ENCODE results near the gene RXRA. TPM values are rescaled to one million over a fixed set of nuclear protein-coding genes. Genes with fewer than 3 reads are reported as not detected.

RXRA gene
- total and polyA plus RNA-seq, 2 donors (not counting 3 experiments of a cell fraction or from before 2014, with no cell fraction given) = 15.4 to 37.4 TPM

DNA sequence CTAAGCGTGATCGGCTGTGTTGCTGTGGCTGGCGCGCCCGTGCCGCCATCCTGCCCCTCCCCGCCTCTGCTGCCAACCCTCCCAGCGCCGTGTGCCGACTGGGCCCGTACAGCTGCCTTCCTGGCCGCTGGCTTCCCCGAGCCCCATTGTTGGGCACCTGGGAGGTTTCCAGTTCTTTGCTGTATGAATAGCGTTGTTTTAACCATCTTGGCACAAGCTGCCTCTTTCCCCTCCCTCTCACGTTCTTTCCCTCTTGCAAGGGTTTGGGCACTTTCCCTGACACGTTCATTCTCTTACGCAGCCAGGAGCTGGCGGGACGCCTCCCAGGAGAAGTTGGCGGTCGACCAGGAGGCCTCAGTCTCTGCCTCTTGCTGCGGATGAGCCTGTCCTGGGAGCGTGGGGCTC, 43.1 kb upstream of the RXRA start:
- H3K9me3 ChIP-seq (replicated peaks; ENCODE audit: control insufficient read depth, insufficient read depth, low read length) = no peaks in the 10 kb centered on the region
- no peaks in the 10 kb centered on the region for H3K4me1 ChIP-seq (ENCODE audit: control insufficient read depth, extremely low read depth, insufficient read depth, low read length)
- H3K9ac ChIP-seq (replicated peaks; ENCODE audit: extremely low read depth, insufficient read depth, low read length) = no peak overlapping the region
- dilution Hi-C loops (cut with MboI; ENCODE audit: extremely low pct_ligation_motif_present, low sequenced_read_pairs) (no loop called here), intact Hi-C loops (cut with micrococcal nuclease) (no loop called here)
- no peak for FAIRE-seq
- no peaks in the 10 kb centered on the region for H4K20me1 ChIP-seq (replicated peaks; ENCODE audit: control insufficient read depth, extremely low read depth, insufficient read depth, low read length)
- H3K9me1 ChIP-seq (replicated peaks; ENCODE audit: control insufficient read depth, extremely low read depth, insufficient read depth, low read length) = no peaks in the 10 kb centered on the region
- CTCF ChIA-PET = interaction anchor here (0.6 to 1.0 kb wide), 2 partner anchors 113 to 160 kb away, joined by 3 to 4 read pairs; no protein-coding TSS in a partner anchor
- H3K79me2 ChIP-seq (ENCODE audit: control insufficient read depth, insufficient read depth, low read length) = no peaks in the 10 kb centered on the region
- no peak overlapping the region for H3K4me3 ChIP-seq (replicated peaks in 1 of 3; ENCODE audit: insufficient read depth in 1 of 3, low read depth in 1 of 3, low read length in 3 of 3)
- no peaks in the 10 kb centered on the region for H3K36me3 ChIP-seq (ENCODE audit: control insufficient read depth in 2 of 2, extremely low read depth in 1 of 2, insufficient read depth in 2 of 2, low read length in 2 of 2)
- H3K4me2 ChIP-seq (ENCODE audit: insufficient read depth, low read length) = no peak overlapping the region
- POLR2A ChIA-PET = no interaction called here
- H3K27me3 ChIP-seq (ENCODE audit: control insufficient read depth in 2 of 2, insufficient read depth in 2 of 2, low read length in 2 of 2) = peaks cover 0 to 3% of the 10 kb centered on the region in 2 experiments
- H3K27ac ChIP-seq (ENCODE audit: insufficient read depth, low read depth, low read length) = no peak overlapping the region
- no TSS peak for BruUV-seq (replicated peaks)
- peak; percentile 28 for DNase-seq (ENCODE audit: low read depth, low spot score)
- no peak for TF ChIP-seq GATA2 (IDR thresholded peaks at IDR 0.05; ENCODE audit: insufficient read depth, insufficient read length, low read depth, low read length)
- TF ChIP-seq EZH2 (IDR thresholded peaks at IDR 0.05; ENCODE audit: borderline replicate concordance, low read depth, low read length, severe bottlenecking) = no peak
- no peak for TF ChIP-seq MYC (IDR thresholded peaks at IDR 0.05; ENCODE audit: low read depth, low read length)
- TF ChIP-seq, protein P1, sequence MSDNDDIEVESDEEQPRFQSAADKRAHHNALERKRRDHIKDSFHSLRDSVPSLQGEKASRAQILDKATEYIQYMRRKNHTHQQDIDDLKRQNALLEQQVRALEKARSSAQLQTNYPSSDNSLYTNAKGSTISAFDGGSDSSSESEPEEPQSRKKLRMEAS (IDR thresholded peaks at IDR 0.05; ENCODE audit: insufficient read depth, insufficient read length) = no peak
- no peak for TF ChIP-seq POLR2A (IDR thresholded peaks at IDR 0.05; ENCODE audit: low read depth, low read length)
- no peak for TF ChIP-seq FOS (IDR thresholded peaks at IDR 0.05; ENCODE audit: borderline replicate concordance, insufficient read depth, low read length)
- H2AFZ ChIP-seq (ENCODE audit: low read depth, low read length) = no peak overlapping the region

DNA sequence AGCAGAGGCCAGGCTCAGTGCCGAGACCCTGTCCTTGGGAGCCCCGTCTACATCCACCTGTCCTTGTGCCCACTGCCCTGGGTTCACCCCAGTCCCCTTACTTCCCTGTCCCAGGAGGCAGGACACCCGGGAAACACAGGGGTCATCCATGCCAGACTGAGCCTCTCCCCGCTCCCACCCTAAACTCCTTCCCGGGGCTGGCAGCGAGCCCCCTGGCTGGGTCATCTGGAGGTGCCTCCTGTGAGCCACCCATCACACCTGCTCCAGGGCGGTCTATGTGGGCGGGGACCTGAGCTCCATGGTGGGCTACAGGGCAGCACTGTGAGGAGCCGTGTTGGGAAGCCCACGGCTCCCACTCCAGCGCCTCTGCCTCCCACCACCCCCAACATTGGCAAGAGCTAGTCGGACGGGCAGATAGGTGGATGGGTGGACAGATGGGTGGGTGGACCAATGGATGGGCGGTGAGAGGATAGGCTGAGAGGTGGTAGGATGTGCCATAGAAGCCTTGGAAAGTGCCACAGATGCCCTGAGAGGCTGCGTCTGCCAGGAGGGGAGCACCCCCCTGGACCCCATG, 42.5 kb upstream of the RXRA start:
- no peaks in the 10 kb centered on the region for H3K36me3 ChIP-seq (ENCODE audit: control insufficient read depth in 2 of 2, extremely low read depth in 1 of 2, insufficient read depth in 2 of 2, low read length in 2 of 2)
- intact Hi-C loops (cut with micrococcal nuclease) (no loop called here), dilution Hi-C loops (cut with MboI; ENCODE audit: extremely low pct_ligation_motif_present, low sequenced_read_pairs) (no loop called here)
- H3K4me3 ChIP-seq (replicated peaks in 1 of 3; ENCODE audit: insufficient read depth in 1 of 3, low read depth in 1 of 3, low read length in 3 of 3) = no peak overlapping the region
- CTCF ChIA-PET = interaction anchor here (0.6 to 1.0 kb wide), 2 partner anchors 113 to 159 kb away, joined by 3 to 4 read pairs; no protein-coding TSS in a partner anchor
- no peak overlapping the region for H3K27ac ChIP-seq (ENCODE audit: insufficient read depth, low read depth, low read length)
- no peak for DNase-seq (ENCODE audit: low read depth, low spot score)
- H3K4me1 ChIP-seq (ENCODE audit: control insufficient read depth, extremely low read depth, insufficient read depth, low read length) = no peaks in the 10 kb centered on the region
- no peaks in the 10 kb centered on the region for H3K79me2 ChIP-seq (ENCODE audit: control insufficient read depth, insufficient read depth, low read length)
- FAIRE-seq = no peak
- H3K9ac ChIP-seq (replicated peaks; ENCODE audit: extremely low read depth, insufficient read depth, low read length) = no peak overlapping the region
- TF ChIP-seq POLR2AphosphoS5 (IDR thresholded peaks at IDR 0.05; ENCODE audit: insufficient read depth, low read depth, low read length) (no peak), GATA2 (IDR thresholded peaks at IDR 0.05; ENCODE audit: insufficient read depth, insufficient read length, low read depth, low read length) (no peak), EZH2 (IDR thresholded peaks at IDR 0.05; ENCODE audit: borderline replicate concordance, low read depth, low read length, severe bottlenecking) (no peak), MYC (IDR thresholded peaks at IDR 0.05; ENCODE audit: low read depth, low read length) (no peak), POLR2A (IDR thresholded peaks at IDR 0.05; ENCODE audit: low read depth, low read length) (no peak), JUN (IDR thresholded peaks at IDR 0.05; ENCODE audit: borderline replicate concordance, insufficient read depth, insufficient read length, low read depth) (no peak), FOS (IDR thresholded peaks at IDR 0.05; ENCODE audit: borderline replicate concordance, insufficient read depth, low read length) (no peak)
- TF ChIP-seq, protein P2, sequence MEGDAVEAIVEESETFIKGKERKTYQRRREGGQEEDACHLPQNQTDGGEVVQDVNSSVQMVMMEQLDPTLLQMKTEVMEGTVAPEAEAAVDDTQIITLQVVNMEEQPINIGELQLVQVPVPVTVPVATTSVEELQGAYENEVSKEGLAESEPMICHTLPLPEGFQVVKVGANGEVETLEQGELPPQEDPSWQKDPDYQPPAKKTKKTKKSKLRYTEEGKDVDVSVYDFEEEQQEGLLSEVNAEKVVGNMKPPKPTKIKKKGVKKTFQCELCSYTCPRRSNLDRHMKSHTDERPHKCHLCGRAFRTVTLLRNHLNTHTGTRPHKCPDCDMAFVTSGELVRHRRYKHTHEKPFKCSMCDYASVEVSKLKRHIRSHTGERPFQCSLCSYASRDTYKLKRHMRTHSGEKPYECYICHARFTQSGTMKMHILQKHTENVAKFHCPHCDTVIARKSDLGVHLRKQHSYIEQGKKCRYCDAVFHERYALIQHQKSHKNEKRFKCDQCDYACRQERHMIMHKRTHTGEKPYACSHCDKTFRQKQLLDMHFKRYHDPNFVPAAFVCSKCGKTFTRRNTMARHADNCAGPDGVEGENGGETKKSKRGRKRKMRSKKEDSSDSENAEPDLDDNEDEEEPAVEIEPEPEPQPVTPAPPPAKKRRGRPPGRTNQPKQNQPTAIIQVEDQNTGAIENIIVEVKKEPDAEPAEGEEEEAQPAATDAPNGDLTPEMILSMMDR (IDR thresholded peaks at IDR 0.05; ENCODE audit: extremely low read depth in 1 of 2, insufficient read depth in 1 of 2, low read depth in 1 of 2, low read length in 2 of 2) = no peak
- TF ChIP-seq, protein P1 (IDR thresholded peaks at IDR 0.05; ENCODE audit: insufficient read depth, insufficient read length) = no peak
- no peak overlapping the region for H2AFZ ChIP-seq (ENCODE audit: low read depth, low read length)
- BruUV-seq (replicated peaks) = no TSS peak
- POLR2A ChIA-PET = no interaction called here
- H3K9me1 ChIP-seq (replicated peaks; ENCODE audit: control insufficient read depth, extremely low read depth, insufficient read depth, low read length) = no peaks in the 10 kb centered on the region
- H4K20me1 ChIP-seq (replicated peaks; ENCODE audit: control insufficient read depth, extremely low read depth, insufficient read depth, low read length) = no peaks in the 10 kb centered on the region
- no peaks in the 10 kb centered on the region for H3K9me3 ChIP-seq (replicated peaks; ENCODE audit: control insufficient read depth, insufficient read depth, low read length)
- H3K4me2 ChIP-seq (ENCODE audit: insufficient read depth, low read length) = no peak overlapping the region
- H3K27me3 ChIP-seq (ENCODE audit: control insufficient read depth in 2 of 2, insufficient read depth in 2 of 2, low read length in 2 of 2) = peaks cover 0 to 3% of the 10 kb centered on the region in 2 experiments

Measured in endothelial cell of umbilical vein (primary cell).